Dermis blood vessel endothelial cell (primary cell): ENCODE data around the gene DNER. TPM values are rescaled to one million over a fixed set of nuclear protein-coding genes. Genes with fewer than 3 reads are reported as not detected.

Experiments used
- DNase-seq: peaks from one replicate; pipeline ENCODE4 v3.0.0; 2010
- total RNA-seq: library from RNA; depleted of rRNA; stranded (reverse); fragments of >200 nt; gene quantifications from 2 replicates; pipeline ENCODE4 v1.2.3, GENCODE V29; 2014

DNER gene
- total RNA-seq, 1 donor from 2014 or later, result not detected

- DNase-seq, result no peak
Measured at GRCh38 chr2:229485857-229486256, 228.5 kb downstream of the DNER start.

- no peak for DNase-seq
Measured at GRCh38 chr2:229477269-229477755, 237.0 kb downstream of the DNER start.

GRCh38 chr2:229475778-229476177, 238.6 kb downstream of the DNER start:
- DNase-seq, result no peak

GRCh38 chr2:229474125-229474524, 240.2 kb downstream of the DNER start:
- DNase-seq, result no peak

- no peak for DNase-seq
Measured at GRCh38 chr2:229470781-229471180, 243.6 kb downstream of the DNER start.

- DNase-seq, result no peak
Measured at GRCh38 chr2:229467783-229468182, 246.6 kb downstream of the DNER start.

GRCh38 chr2:229463841-229464346, 250.5 kb downstream of the DNER start:
- DNase-seq, result no peak

GRCh38 chr2:229462112-229462511, 252.2 kb downstream of the DNER start:
- DNase-seq, result no peak

- DNase-seq, result no peak
Measured at GRCh38 chr2:229456091-229456490, 258.3 kb downstream of the DNER start.

- DNase-seq, result peak; percentile 73
Measured at GRCh38 chr2:229454934-229455631, 259.3 kb downstream of the DNER start.

- no peak for DNase-seq
Measured at GRCh38 chr2:229453230-229453629, 261.1 kb downstream of the DNER start.

- no peak for DNase-seq
Measured at GRCh38 chr2:229451852-229452251, 262.5 kb downstream of the DNER start.

- no peak for DNase-seq
Measured at GRCh38 chr2:229447227-229447626, 267.1 kb downstream of the DNER start.

GRCh38 chr2:229446350-229446749, 268.0 kb downstream of the DNER start:
- no peak for DNase-seq

GRCh38 chr2:229445501-229446211, 268.7 kb downstream of the DNER start:
- DNase-seq, result peak; percentile 33

- peak; percentile 93 for DNase-seq
Measured at GRCh38 chr2:229445019-229445418, 269.3 kb downstream of the DNER start.

GRCh38 chr2:229443546-229444268, 270.6 kb downstream of the DNER start:
- peak; percentile 32 for DNase-seq

GRCh38 chr2:229443141-229443540, 271.2 kb downstream of the DNER start:
- peak; percentile 76 for DNase-seq

- no peak for DNase-seq
Measured at GRCh38 chr2:229438430-229439159, 275.8 kb downstream of the DNER start.

GRCh38 chr2:229437467-229437866, 276.9 kb downstream of the DNER start:
- no peak for DNase-seq

- no peak for DNase-seq
Measured at GRCh38 chr2:229434187-229434586, 280.2 kb downstream of the DNER start.

- no peak for DNase-seq
Measured at GRCh38 chr2:229433351-229433750, 281.0 kb downstream of the DNER start.
